Measurements from ENCODE around the gene KMT2E. TPM values are rescaled to one million over a fixed set of nuclear protein-coding genes. Genes with fewer than 3 reads are reported as not detected.

KMT2E gene
- total and polyA plus RNA-seq, 2 donors (not counting 3 experiments of a cell fraction or from before 2014, with no cell fraction given): 19.0 to 74.8 TPM

DNA sequence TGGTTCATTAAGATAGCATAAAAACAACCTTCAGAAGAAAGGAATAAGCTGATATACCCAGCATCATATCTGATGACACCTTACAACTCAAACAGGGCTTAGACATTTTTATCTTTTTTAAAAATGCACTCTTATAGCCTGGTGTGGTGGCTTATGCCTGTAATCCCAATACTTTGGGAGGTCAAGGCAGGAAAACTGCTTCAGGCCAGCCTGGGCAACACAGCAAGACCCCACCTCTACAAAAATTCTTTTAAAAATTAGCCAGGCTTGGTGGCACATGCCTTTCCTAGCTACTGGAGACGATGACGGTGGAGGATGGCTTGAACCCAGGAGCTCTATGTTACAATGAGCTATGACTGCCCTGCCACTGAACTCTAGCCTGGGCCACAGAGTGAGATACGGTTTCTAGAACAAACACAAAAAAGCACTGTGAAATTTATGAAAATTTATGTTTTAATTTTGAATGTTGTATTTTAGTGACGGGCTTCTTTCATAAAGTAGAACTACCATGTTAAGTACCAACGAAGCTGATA lies 12.3 kb upstream of the KMT2E start:
- intact Hi-C loops (cut with micrococcal nuclease): no loop called here
- Histone ChIP-seq H3K79me2 (ENCODE audit: control insufficient read depth, insufficient read depth, low read length) (peaks cover 100% of the 10 kb centered on the region), H3K27me3 (ENCODE audit: control insufficient read depth in 2 of 2, insufficient read depth in 2 of 2, low read length in 2 of 2) (no peaks in the 10 kb centered on the region), H3K27ac (ENCODE audit: insufficient read depth, low read depth, low read length) (no peak overlapping the region), H3K9me1 (replicated peaks; ENCODE audit: control insufficient read depth, extremely low read depth, insufficient read depth, low read length) (no peaks in the 10 kb centered on the region), H3K9me3 (replicated peaks; ENCODE audit: control insufficient read depth, insufficient read depth, low read length) (no peaks in the 10 kb centered on the region), H3K4me2 (ENCODE audit: insufficient read depth, low read length) (no peak overlapping the region), H2AFZ (ENCODE audit: low read depth, low read length) (no peak overlapping the region), H3K4me3 (replicated peaks in 1 of 3; ENCODE audit: insufficient read depth in 1 of 3, low read depth in 1 of 3, low read length in 3 of 3) (no peak overlapping the region), H4K20me1 (replicated peaks; ENCODE audit: control insufficient read depth, extremely low read depth, insufficient read depth, low read length) (peaks cover 9% of the 10 kb centered on the region), H3K9ac (replicated peaks; ENCODE audit: extremely low read depth, insufficient read depth, low read length) (no peak overlapping the region), H3K36me3 (ENCODE audit: control insufficient read depth in 2 of 2, extremely low read depth in 1 of 2, insufficient read depth in 2 of 2, low read length in 2 of 2) (peaks cover 0 to 5% of the 10 kb centered on the region in 2 experiments), H3K4me1 (ENCODE audit: control insufficient read depth, extremely low read depth, insufficient read depth, low read length) (peaks cover 24% of the 10 kb centered on the region)
- DNase-seq (ENCODE audit: low read depth, low spot score): no peak
- CTCF ChIA-PET: interaction anchor here (1.0 kb wide), 1 partner anchor 9 kb away, joined by 4 read pairs; no protein-coding TSS in a partner anchor
- no TSS peak for BruUV-seq (replicated peaks)
- POLR2A ChIA-PET: interaction anchor here (0.9 to 1.2 kb wide), 2 partner anchors 8 to 9 kb away, joined by 3 read pairs; no protein-coding TSS in a partner anchor
- FAIRE-seq: no peak
- TF ChIP-seq EZH2 (IDR thresholded peaks at IDR 0.05; ENCODE audit: borderline replicate concordance, low read depth, low read length, severe bottlenecking): no peak
- TF ChIP-seq MYC (IDR thresholded peaks at IDR 0.05; ENCODE audit: low read depth, low read length): no peak
- TF ChIP-seq POLR2AphosphoS5 (IDR thresholded peaks at IDR 0.05; ENCODE audit: insufficient read depth, low read depth, low read length): no peak
- TF ChIP-seq FOS (IDR thresholded peaks at IDR 0.05; ENCODE audit: borderline replicate concordance, insufficient read depth, low read length): no peak
- TF ChIP-seq JUN (IDR thresholded peaks at IDR 0.05; ENCODE audit: borderline replicate concordance, insufficient read depth, insufficient read length, low read depth): no peak
- no peak for TF ChIP-seq POLR2A (IDR thresholded peaks at IDR 0.05; ENCODE audit: low read depth, low read length)
- TF ChIP-seq, protein P1, sequence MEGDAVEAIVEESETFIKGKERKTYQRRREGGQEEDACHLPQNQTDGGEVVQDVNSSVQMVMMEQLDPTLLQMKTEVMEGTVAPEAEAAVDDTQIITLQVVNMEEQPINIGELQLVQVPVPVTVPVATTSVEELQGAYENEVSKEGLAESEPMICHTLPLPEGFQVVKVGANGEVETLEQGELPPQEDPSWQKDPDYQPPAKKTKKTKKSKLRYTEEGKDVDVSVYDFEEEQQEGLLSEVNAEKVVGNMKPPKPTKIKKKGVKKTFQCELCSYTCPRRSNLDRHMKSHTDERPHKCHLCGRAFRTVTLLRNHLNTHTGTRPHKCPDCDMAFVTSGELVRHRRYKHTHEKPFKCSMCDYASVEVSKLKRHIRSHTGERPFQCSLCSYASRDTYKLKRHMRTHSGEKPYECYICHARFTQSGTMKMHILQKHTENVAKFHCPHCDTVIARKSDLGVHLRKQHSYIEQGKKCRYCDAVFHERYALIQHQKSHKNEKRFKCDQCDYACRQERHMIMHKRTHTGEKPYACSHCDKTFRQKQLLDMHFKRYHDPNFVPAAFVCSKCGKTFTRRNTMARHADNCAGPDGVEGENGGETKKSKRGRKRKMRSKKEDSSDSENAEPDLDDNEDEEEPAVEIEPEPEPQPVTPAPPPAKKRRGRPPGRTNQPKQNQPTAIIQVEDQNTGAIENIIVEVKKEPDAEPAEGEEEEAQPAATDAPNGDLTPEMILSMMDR (IDR thresholded peaks at IDR 0.05; ENCODE audit: extremely low read depth in 1 of 2, insufficient read depth in 1 of 2, low read depth in 1 of 2, low read length in 2 of 2): no peak
- no peak for TF ChIP-seq GATA2 (IDR thresholded peaks at IDR 0.05; ENCODE audit: insufficient read depth, insufficient read length, low read depth, low read length)
- TF ChIP-seq, protein P2, sequence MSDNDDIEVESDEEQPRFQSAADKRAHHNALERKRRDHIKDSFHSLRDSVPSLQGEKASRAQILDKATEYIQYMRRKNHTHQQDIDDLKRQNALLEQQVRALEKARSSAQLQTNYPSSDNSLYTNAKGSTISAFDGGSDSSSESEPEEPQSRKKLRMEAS (IDR thresholded peaks at IDR 0.05; ENCODE audit: insufficient read depth, insufficient read length): no peak
- dilution Hi-C loops (cut with MboI; ENCODE audit: extremely low pct_ligation_motif_present, low sequenced_read_pairs): no loop called here

All from endothelial cell of umbilical vein (primary cell).